Suprapubic skin (tissue), 4 donors: ENCODE results near the gene AP2A1. TPM values are rescaled to one million over a fixed set of nuclear protein-coding genes. Genes with fewer than 3 reads are reported as not detected.

Experiments
- DNase-seq, 2 donors: peaks; one replicate each; pipeline ENCODE4 v3.0.0-alpha.2; 2019; ENCODE audit warnings: low spot score in 2 of 2
- H3K27ac ChIP-seq: fragments of 200-600 bp; sonication (generic); one replicate; pipeline ENCODE4 v1.5.1; 2019
- H3K27me3 ChIP-seq: fragments of 200-600 bp; sonication (generic); one replicate; pipeline ENCODE4 v1.5.1; 2019
- H3K36me3 ChIP-seq: fragments of 200-600 bp; sonication (generic); one replicate; pipeline ENCODE4 v1.5.1; 2019
- H3K4me1 ChIP-seq: fragments of 200-600 bp; sonication (generic); one replicate; pipeline ENCODE4 v1.5.1; 2019
- H3K4me3 ChIP-seq: fragments of 200-600 bp; sonication (generic); one replicate; pipeline ENCODE4 v1.5.1; 2019; ENCODE audit warnings: mild to moderate bottlenecking
- H3K9me3 ChIP-seq: fragments of 200-600 bp; sonication (generic); one replicate; pipeline ENCODE4 v1.5.1; 2019
- EP300 ChIP-seq: sonication (generic); formaldehyde crosslinking; IDR thresholded peaks from one replicate; pipeline ENCODE4 v1.6.1; 2017; ENCODE audit warnings: antibody characterized with exemption
- POLR2A ChIP-seq, 2 donors: fragments of 450-650 bp; IDR thresholded peaks; one replicate each; pipeline ENCODE4 v1.6.1; 2017; ENCODE audit warnings: antibody characterized with exemption in 2 of 2, mild to moderate bottlenecking in 2 of 2, moderate library complexity in 2 of 2
- POLR2AphosphoS5 ChIP-seq, 3 donors: sonication (generic); formaldehyde crosslinking; IDR thresholded peaks; one replicate each; pipeline ENCODE4 v1.6.1; 2017; ENCODE audit warnings: antibody characterized with exemption in 3 of 3
- WGBS: methylation state at CpG from one replicate; pipeline ENCODE4 v1.1.5; 2018; 5-methylcytosine and 5-hydroxymethylcytosine counted together
- total RNA-seq, 4 donors: library from RNA; depleted of rRNA; stranded (reverse); fragments of >200 nt; gene quantifications; one replicate each; pipeline ENCODE4 v1.1.0, GENCODE V29; 2016
- TF ChIP-seq, protein P1 (sequence below), 2 donors: fragments of 200-600 bp in 1 of 2; fragments of 450-650 bp in 1 of 2; sonication (generic) in 1 of 2; IDR thresholded peaks; one replicate each; pipeline ENCODE4 v1.5.1; 2016 to 2019; ENCODE audit warnings: antibody characterized with exemption in 2 of 2, mild to moderate bottlenecking in 1 of 2, moderate library complexity in 1 of 2

The AP2A1 gene
- total RNA-seq, 4 donors from 2014 or later = 78.1 to 101 (median 93.4) TPM

DNA sequence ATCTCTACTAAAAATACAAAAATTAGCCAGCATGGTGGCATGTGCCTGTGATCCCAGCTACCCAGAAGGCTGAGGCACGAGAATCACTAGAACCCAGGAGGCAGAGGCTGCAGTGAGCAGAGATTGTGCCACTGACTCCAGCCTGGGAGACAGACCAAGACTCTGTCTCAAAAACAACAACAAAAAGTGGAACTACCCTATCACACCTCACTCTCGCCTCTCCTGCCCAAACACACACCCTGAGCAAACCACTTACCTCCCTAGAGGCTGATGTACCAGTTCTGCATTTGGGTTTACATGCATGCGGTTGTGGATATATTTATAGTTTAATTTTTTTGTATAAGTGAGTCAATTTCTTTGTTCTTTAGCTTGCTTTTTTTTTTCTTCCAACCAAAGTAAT, 76.5 kb downstream of the AP2A1 start:
- DNase-seq = no peak
- Histone ChIP-seq H3K4me1 (peaks cover 4% of the 10 kb centered on the region), H3K4me3 (no peak overlapping the region), H3K9me3 (no peaks in the 10 kb centered on the region), H3K36me3 (peaks cover 8% of the 10 kb centered on the region), H3K27me3 (no peaks in the 10 kb centered on the region), H3K27ac (no peak overlapping the region)
- TF ChIP-seq, protein P1, sequence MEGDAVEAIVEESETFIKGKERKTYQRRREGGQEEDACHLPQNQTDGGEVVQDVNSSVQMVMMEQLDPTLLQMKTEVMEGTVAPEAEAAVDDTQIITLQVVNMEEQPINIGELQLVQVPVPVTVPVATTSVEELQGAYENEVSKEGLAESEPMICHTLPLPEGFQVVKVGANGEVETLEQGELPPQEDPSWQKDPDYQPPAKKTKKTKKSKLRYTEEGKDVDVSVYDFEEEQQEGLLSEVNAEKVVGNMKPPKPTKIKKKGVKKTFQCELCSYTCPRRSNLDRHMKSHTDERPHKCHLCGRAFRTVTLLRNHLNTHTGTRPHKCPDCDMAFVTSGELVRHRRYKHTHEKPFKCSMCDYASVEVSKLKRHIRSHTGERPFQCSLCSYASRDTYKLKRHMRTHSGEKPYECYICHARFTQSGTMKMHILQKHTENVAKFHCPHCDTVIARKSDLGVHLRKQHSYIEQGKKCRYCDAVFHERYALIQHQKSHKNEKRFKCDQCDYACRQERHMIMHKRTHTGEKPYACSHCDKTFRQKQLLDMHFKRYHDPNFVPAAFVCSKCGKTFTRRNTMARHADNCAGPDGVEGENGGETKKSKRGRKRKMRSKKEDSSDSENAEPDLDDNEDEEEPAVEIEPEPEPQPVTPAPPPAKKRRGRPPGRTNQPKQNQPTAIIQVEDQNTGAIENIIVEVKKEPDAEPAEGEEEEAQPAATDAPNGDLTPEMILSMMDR (IDR thresholded peaks at IDR 0.05) = no peak
- TF ChIP-seq EP300 (no peak), POLR2A (IDR thresholded peaks at IDR 0.05) (no peak), POLR2AphosphoS5 (IDR thresholded peaks at IDR 0.05) (no peak)
- 74% methylated on average over 3 of the region's 3 CpGs for WGBS

DNA sequence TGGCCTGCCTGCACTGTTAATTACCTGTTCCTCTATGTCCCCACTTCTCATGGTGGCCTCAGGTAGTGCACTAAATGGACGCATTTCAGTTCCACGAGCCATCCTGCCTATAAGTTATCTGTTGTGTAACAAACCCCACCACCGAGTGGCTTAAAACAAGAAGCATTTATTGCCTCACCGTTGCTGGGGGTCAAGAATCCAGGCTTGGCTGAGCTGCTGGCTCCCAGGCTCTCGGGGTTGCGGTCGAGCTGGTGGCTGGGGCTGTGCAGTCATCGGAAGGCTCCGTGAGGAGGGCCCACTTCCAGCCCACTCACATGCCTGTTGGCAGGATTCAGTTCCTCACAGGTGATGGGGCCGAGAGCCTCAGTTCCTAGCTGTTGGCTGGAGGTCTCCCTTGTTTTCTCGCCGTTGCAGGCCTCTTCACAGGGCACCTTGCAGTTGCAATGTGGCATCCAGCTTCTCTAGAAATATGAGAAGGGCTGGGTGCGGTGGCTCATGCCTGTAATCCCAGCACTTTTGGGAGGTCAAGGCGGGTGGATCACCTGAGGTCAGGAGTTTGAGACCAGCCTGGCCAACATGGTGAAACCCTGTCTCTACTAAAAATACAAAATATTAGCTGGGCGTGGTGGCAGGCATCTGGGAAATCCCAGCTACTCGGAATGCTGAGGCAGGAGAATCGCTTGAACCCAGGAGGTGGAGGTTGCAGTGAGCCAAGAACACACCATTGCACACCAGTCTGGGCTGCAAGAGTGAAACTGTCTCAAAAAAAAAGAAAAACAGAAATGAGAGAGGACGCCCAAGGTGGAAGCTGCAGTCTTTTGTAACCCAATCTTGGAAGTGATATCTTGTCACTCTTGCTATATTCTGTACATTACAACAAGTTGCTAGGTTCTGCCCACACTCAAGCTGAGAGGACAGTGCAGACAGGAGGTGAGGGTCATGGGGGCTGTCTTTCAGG, 77.6 kb downstream of the AP2A1 start:
- Histone ChIP-seq H3K27me3 (no peaks in the 10 kb centered on the region), H3K36me3 (peaks cover 4% of the 10 kb centered on the region), H3K4me3 (no peak overlapping the region), H3K4me1 (peaks cover 4% of the 10 kb centered on the region), H3K9me3 (no peaks in the 10 kb centered on the region), H3K27ac (no peak overlapping the region)
- TF ChIP-seq EP300 = no peak
- TF ChIP-seq, protein P1 (IDR thresholded peaks at IDR 0.05) = no peak
- TF ChIP-seq POLR2A (IDR thresholded peaks at IDR 0.05) = no peak
- TF ChIP-seq POLR2AphosphoS5 (IDR thresholded peaks at IDR 0.05) = no peak
- WGBS = 74% methylated on average over 13 of the region's 18 CpGs
- no peak for DNase-seq

- Histone ChIP-seq H3K36me3 (no peaks in the 10 kb centered on the region), H3K27ac (no peak overlapping the region), H3K27me3 (no peaks in the 10 kb centered on the region), H3K4me1 (peaks cover 13% of the 10 kb centered on the region), H3K9me3 (no peaks in the 10 kb centered on the region), H3K4me3 (no peak overlapping the region)
- 44% methylated on average over 3 of the region's 3 CpGs for WGBS
- no peak for DNase-seq
- no peak for TF ChIP-seq POLR2A (IDR thresholded peaks at IDR 0.05)
- TF ChIP-seq POLR2AphosphoS5 (IDR thresholded peaks at IDR 0.05) = no peak
- TF ChIP-seq, protein P1 (IDR thresholded peaks at IDR 0.05) = no peak
Observed at GRCh38 chr19:49845414-49845813, 78.6 kb downstream of the AP2A1 start.

DNA sequence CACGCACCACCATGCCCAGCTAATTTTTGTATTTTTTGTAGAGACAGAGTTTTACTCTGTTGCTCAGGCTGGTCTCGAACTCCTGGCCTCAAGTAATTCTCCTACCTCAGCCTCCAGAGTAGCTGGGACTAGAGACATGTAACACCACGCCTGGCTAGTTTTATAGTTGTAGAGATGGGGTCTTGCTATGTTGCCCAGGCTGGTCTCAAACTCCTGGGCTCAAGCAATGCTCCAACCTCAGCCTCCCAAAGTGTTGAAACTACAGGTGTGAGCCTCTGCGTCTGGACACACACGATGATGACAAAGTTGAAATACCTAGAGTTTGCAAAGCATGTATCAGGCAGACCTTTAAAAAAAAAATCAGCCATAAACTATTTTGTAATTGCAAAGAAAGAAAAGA, 79.6 kb downstream of the AP2A1 start:
- Histone ChIP-seq H3K4me3 (no peak overlapping the region), H3K27ac (no peak overlapping the region), H3K9me3 (no peaks in the 10 kb centered on the region), H3K4me1 (peaks cover 14% of the 10 kb centered on the region), H3K27me3 (no peaks in the 10 kb centered on the region), H3K36me3 (no peaks in the 10 kb centered on the region)
- 77% methylated on average over 5 of the region's 5 CpGs for WGBS
- no peak for DNase-seq
- TF ChIP-seq, protein P1 (IDR thresholded peaks at IDR 0.05) = no peak
- TF ChIP-seq POLR2AphosphoS5 (IDR thresholded peaks at IDR 0.05) (no peak), POLR2A (IDR thresholded peaks at IDR 0.05) (no peak), EP300 (no peak)
